Forelimb muscle (tissue), 1 donor: ENCODE results near the gene SYT17. TPM values are rescaled to one million over a fixed set of nuclear protein-coding genes. Genes with fewer than 3 reads are reported as not detected.

ENCODE experiments used
- DNase-seq: peaks from one replicate; pipeline ENCODE4 v3.0.0-alpha.2; 2013; ENCODE audit warnings: low read depth
- polyA plus RNA-seq: library from polyadenylated mRNA; unstranded; fragments of 120-200 nt; gene quantifications from one replicate; pipeline ENCODE4 v1.2.1, GENCODE V29; 2013; ENCODE audit not compliant: insufficient read length

The SYT17 gene
- polyA plus RNA-seq, 1 donor, result 5.9 TPM

GRCh38 chr16:19254611-19255010, 86.6 kb downstream of the SYT17 start:
- DNase-seq, result no peak

- DNase-seq, result no peak
These were observed 96.2 kb downstream of the SYT17 start for GRCh38 chr16:19264123-19264673.

- DNase-seq, result no peak
These were observed 97.4 kb downstream of the SYT17 start for GRCh38 chr16:19265380-19265930.

GRCh38 chr16:19266774-19267173, 98.7 kb downstream of the SYT17 start:
- no peak for DNase-seq

GRCh38 chr16:19269098-19269497, 101.1 kb downstream of the SYT17 start:
- DNase-seq, result no peak

- no peak for DNase-seq
These were observed 106.2 kb downstream of the SYT17 start for GRCh38 chr16:19274165-19274797.

- no peak for DNase-seq
These were observed 110.4 kb downstream of the SYT17 start for GRCh38 chr16:19278403-19278802.

- DNase-seq, result no peak
These were observed 113.2 kb downstream of the SYT17 start for GRCh38 chr16:19281246-19281645.

- DNase-seq, result no peak
These were observed 114.1 kb downstream of the SYT17 start for GRCh38 chr16:19282101-19282500.

GRCh38 chr16:19283637-19284036, 115.6 kb downstream of the SYT17 start:
- DNase-seq, result no peak

- DNase-seq, result no peak
These were observed 116.2 kb downstream of the SYT17 start for GRCh38 chr16:19284207-19284606.

- DNase-seq, result no peak
These were observed 117.4 kb downstream of the SYT17 start, which contains the start of gene CLEC19A for GRCh38 chr16:19285431-19285830. Gene CLEC19A (plus strand): TSS chr16:19285731. CDS start chr16:19285852, 121 bp downstream.

GRCh38 chr16:19286827-19287226, 118.8 kb downstream of the SYT17 start:
- no peak for DNase-seq

GRCh38 chr16:19287241-19287640, 119.2 kb downstream of the SYT17 start:
- no peak for DNase-seq

- no peak for DNase-seq
These were observed 121.1 kb downstream of the SYT17 start for GRCh38 chr16:19288872-19289799.

GRCh38 chr16:19289811-19290485, 121.9 kb downstream of the SYT17 start:
- no peak for DNase-seq

GRCh38 chr16:19290860-19291259, 122.8 kb downstream of the SYT17 start:
- DNase-seq, result no peak

- no peak for DNase-seq
These were observed 123.4 kb downstream of the SYT17 start for GRCh38 chr16:19291475-19291874.

GRCh38 chr16:19292186-19292585, 124.1 kb downstream of the SYT17 start:
- DNase-seq, result no peak

- DNase-seq, result peak; percentile 17
These were observed 126.2 kb downstream of the SYT17 start for GRCh38 chr16:19294156-19294649.

GRCh38 chr16:19295393-19295792, 127.4 kb downstream of the SYT17 start:
- no peak for DNase-seq

GRCh38 chr16:19297454-19297853, 129.4 kb downstream of the SYT17 start:
- DNase-seq, result no peak
